Chondrocyte (in vitro differentiated cells): ENCODE measurements around the gene CA12. TPM values are rescaled to one million over a fixed set of nuclear protein-coding genes. Genes with fewer than 3 reads are reported as not detected.
A peak's percentile ranks its signal among the peaks of the same experiment; 100 is the strongest.

Source experiments
- DNase-seq: peaks from one replicate; pipeline ENCODE4 v3.0.0; 2021; ENCODE audit warnings: mixed read lengths, low spot score
- H3K27ac Mint-ChIP-seq: one replicate; pipeline ENCODE4 v1.8.0; 2021; ENCODE audit warnings: mild to moderate bottlenecking, moderate library complexity, mixed read lengths; ENCODE audit not compliant: unreplicated experiment
- H3K27me3 Mint-ChIP-seq: 2 replicates; pipeline ENCODE4 v1.8.0; 2021; ENCODE audit warnings: low read depth, mixed read lengths
- H3K36me3 Mint-ChIP-seq: 2 replicates; pipeline ENCODE4 v1.8.0; 2021; ENCODE audit warnings: low read depth, mixed read lengths
- H3K4me1 Mint-ChIP-seq: 2 replicates; pipeline ENCODE4 v1.8.0; 2021; ENCODE audit warnings: low read depth, mild to moderate bottlenecking, mixed read lengths
- H3K4me3 Mint-ChIP-seq: one replicate; pipeline ENCODE4 v1.8.0; 2021; ENCODE audit warnings: mild to moderate bottlenecking, moderate library complexity, mixed read lengths; ENCODE audit not compliant: unreplicated experiment
- H3K9me3 Mint-ChIP-seq: 2 replicates; pipeline ENCODE4 v1.8.0; 2021; ENCODE audit warnings: low read depth, mixed read lengths
- CTCF ChIP-seq: fragments of 200-600 bp; sonication (generic); IDR thresholded peaks from 2 replicates; pipeline ENCODE4 v1.5.0; 2021; ENCODE audit warnings: antibody characterized with exemption, mild to moderate bottlenecking, moderate library complexity
- total RNA-seq: library from RNA; stranded (reverse); gene quantifications from 3 replicates; pipeline ENCODE4 v1.2.1, GENCODE V29; 2021

The CA12 gene
- total RNA-seq, 1 donor from 2014 or later = 6.9 TPM

GRCh38 chr15:63407612-63408011, 26.0 kb upstream of the CA12 start:
- no peak for DNase-seq
- Mint-ChIP-seq H3K9me3 (no peaks in the 10 kb centered on the region), H3K27ac (no peak overlapping the region), H3K36me3 (no peaks in the 10 kb centered on the region), H3K4me1 (peaks cover 31% of the 10 kb centered on the region), H3K4me3 (no peak overlapping the region), H3K27me3 (no peaks in the 10 kb centered on the region)
- no peak for TF ChIP-seq CTCF

- Mint-ChIP-seq H3K4me3 (no peak overlapping the region), H3K9me3 (no peaks in the 10 kb centered on the region), H3K27ac (no peak overlapping the region), H3K4me1 (peaks cover 40% of the 10 kb centered on the region), H3K27me3 (no peaks in the 10 kb centered on the region), H3K36me3 (no peaks in the 10 kb centered on the region)
- no peak for DNase-seq
- no peak for TF ChIP-seq CTCF
Measured at GRCh38 chr15:63405683-63406390, 24.2 kb upstream of the CA12 start.

GRCh38 chr15:63405159-63405558, 23.5 kb upstream of the CA12 start:
- Mint-ChIP-seq H3K9me3 (no peaks in the 10 kb centered on the region), H3K27me3 (no peaks in the 10 kb centered on the region), H3K4me3 (no peak overlapping the region), H3K36me3 (no peaks in the 10 kb centered on the region), H3K4me1 (peaks cover 45% of the 10 kb centered on the region), H3K27ac (peak overlapping the region; percentile 29)
- TF ChIP-seq CTCF = no peak
- no peak for DNase-seq

GRCh38 chr15:63403254-63403945, 21.8 kb upstream of the CA12 start:
- H3K9me3 Mint-ChIP-seq = no peaks in the 10 kb centered on the region
- H3K36me3 Mint-ChIP-seq = no peaks in the 10 kb centered on the region
- no peak for DNase-seq
- H3K4me3 Mint-ChIP-seq = no peak overlapping the region
- H3K4me1 Mint-ChIP-seq = peaks cover 47% of the 10 kb centered on the region
- no peaks in the 10 kb centered on the region for H3K27me3 Mint-ChIP-seq
- H3K27ac Mint-ChIP-seq = no peak overlapping the region
- TF ChIP-seq CTCF = no peak

- Mint-ChIP-seq H3K4me3 (no peak overlapping the region), H3K27ac (no peak overlapping the region), H3K36me3 (no peaks in the 10 kb centered on the region), H3K27me3 (no peaks in the 10 kb centered on the region), H3K4me1 (peaks cover 40% of the 10 kb centered on the region), H3K9me3 (no peaks in the 10 kb centered on the region)
- TF ChIP-seq CTCF = peak; percentile 92
- DNase-seq = no peak
Measured at GRCh38 chr15:63402498-63403253, 21.0 kb upstream of the CA12 start.
